ENCODE data around the gene MLANA.

GRCh38 chr9:5869315-5870019 lies 21.2 kb upstream of the MLANA start:
- TF ChIP-seq SP1 (IDR thresholded peaks at IDR 0.05; ENCODE audit: low read depth, low read length): no peak
- no peak for TF ChIP-seq EP300 (IDR thresholded peaks at IDR 0.05; ENCODE audit: borderline replicate concordance in 1 of 2, control insufficient read depth in 1 of 2, low read depth in 2 of 2, low read length in 2 of 2)
- TF ChIP-seq HDGF (IDR thresholded peaks at IDR 0.05): no peak
- TF ChIP-seq BRCA1 (IDR thresholded peaks at IDR 0.05; ENCODE audit: low read depth, low read length): no peak
- no peak for TF ChIP-seq ZNF207 (IDR thresholded peaks at IDR 0.05; ENCODE audit: borderline replicate concordance)
- TF ChIP-seq POLR2A (IDR thresholded peaks at IDR 0.05; ENCODE audit: low read depth, low read length): no peak
- TF ChIP-seq EZH2 (IDR thresholded peaks at IDR 0.05; ENCODE audit: borderline replicate concordance, control insufficient read depth, low read depth, low read length): no peak
- TF ChIP-seq KDM1A (IDR thresholded peaks at IDR 0.05; ENCODE audit: borderline replicate concordance): no peak
